ENCODE measurements around the gene S100A16.

Gene S100A16

DNA sequence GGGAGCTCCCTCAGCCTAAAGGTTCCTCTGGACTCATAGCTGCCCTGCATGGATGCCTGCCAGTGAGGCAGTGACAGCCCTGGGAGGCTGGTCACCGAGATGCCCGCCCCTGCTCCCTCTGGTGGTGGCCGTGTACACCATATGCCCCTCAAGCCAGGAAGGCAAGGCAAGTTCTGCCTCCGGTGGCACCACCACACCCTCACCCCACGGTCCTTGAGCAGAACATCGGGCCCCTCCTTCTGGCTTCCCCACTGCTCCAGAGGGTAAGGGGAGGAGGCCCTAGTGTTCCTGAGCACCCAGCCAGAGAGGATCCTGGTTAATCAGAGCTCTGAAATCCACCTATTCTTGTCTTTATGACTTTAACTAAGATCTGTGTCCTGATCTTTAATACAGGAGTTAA, 4.7 kb upstream of the S100A16 start:
- TF ChIP-seq, protein P1, sequence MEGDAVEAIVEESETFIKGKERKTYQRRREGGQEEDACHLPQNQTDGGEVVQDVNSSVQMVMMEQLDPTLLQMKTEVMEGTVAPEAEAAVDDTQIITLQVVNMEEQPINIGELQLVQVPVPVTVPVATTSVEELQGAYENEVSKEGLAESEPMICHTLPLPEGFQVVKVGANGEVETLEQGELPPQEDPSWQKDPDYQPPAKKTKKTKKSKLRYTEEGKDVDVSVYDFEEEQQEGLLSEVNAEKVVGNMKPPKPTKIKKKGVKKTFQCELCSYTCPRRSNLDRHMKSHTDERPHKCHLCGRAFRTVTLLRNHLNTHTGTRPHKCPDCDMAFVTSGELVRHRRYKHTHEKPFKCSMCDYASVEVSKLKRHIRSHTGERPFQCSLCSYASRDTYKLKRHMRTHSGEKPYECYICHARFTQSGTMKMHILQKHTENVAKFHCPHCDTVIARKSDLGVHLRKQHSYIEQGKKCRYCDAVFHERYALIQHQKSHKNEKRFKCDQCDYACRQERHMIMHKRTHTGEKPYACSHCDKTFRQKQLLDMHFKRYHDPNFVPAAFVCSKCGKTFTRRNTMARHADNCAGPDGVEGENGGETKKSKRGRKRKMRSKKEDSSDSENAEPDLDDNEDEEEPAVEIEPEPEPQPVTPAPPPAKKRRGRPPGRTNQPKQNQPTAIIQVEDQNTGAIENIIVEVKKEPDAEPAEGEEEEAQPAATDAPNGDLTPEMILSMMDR (IDR thresholded peaks at IDR 0.05): peak; percentile 36
- Histone ChIP-seq H3K4me3 (no peak overlapping the region), H3K27ac (peak overlapping the region in 1 of 2 donors; percentile 67)
- peak; percentile 91 for DNase-seq (ENCODE audit: low spot score)

DNA sequence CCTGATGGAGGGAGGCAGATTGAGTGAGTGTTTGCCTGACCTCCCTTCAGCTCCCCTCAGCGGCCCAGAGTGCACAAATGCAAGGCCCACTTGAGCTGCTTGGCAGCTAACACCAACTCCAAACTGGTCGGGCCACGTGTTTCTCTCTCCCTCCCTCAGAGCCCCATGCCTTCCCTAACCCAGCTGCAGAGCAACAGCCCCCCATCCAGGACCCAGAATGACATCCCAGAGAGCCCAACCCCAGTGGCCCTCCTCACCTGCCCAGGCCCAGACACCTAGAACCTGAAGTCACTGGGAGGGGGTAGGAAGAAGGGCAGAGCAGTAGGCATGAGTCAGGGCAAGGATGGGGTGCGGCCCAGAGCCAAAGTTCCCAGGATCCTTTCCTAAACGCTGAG, 4.0 kb upstream of the S100A16 start:
- DNase-seq (ENCODE audit: low spot score): no peak
- H3K4me3 ChIP-seq: no peak overlapping the region
- peak overlapping the region in 1 of 2 donors; percentile 67 for H3K27ac ChIP-seq
- TF ChIP-seq, protein P1 (IDR thresholded peaks at IDR 0.05): no peak

DNA sequence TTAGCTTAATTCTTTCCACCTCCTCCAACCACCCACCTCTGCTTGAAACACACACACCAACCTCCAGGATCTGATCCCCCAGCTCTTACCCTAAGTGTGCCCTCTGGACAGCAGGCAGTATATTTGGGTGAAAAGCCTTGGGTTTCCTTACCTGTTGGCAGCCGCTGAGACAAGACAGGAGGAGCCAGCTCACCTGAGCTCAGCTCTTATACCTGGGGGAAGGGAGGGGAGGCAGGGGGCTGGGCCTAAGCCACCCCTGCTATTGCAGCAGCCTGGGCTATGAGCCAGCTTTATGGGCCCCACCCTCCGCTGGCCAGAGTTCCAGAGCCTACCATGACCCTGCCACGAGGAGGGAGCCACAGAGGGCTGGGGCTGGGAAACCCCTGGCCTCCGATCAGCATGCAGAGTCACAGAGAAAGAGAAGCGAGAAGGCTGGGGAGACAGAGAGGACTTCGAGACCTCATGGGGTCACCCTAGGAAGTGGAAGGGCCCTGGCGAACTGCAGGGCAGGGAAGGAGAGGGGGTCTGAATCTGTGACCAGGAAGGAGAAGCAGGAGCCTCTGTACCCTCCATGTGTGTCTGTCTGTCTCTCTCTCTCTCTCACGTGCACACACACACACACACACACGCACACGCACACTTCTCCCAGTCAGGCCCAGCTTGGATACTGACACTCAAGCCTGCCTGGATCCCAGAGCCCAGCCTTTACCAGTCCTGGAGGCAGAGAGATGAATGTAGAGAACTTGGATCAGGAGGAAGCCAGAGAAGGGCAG, 3.4 kb upstream of the S100A16 start, which contains the start of gene S100A14:
TSS of gene S100A14 (minus strand) at position 182 of the 773 bp plus-strand sequence. CDS start 467 bp downstream, outside the sequence.
- TF ChIP-seq, protein P1 (IDR thresholded peaks at IDR 0.05): no peak
- no peak for DNase-seq (ENCODE audit: low spot score)
- Histone ChIP-seq H3K4me3 (no peak within 1 kb of the TSS), H3K27ac (peak within 1 kb of the TSS in 1 of 2 donors; percentile 67)

DNA sequence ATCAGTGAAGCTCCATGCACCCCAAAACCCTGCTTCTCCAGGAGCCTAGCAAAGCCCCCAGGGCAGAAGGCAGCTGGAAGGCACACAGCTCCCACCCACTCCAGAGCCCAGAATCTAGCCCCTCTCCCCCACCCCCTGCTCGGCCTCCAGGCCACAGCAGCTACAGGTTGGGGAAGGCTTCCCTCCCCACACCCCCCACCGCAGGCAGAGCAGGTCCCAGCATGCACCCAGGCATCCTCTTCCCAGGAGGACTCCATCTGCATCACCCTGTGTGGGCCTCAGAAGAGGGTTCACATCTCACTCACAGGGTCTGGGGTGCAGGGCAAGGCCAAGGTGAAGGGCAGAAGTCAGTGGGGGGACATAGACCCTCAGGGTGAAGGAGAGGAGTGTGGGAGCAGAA, 2.5 kb upstream of the S100A16 start:
- no peak overlapping the region for H3K27ac ChIP-seq

DNA sequence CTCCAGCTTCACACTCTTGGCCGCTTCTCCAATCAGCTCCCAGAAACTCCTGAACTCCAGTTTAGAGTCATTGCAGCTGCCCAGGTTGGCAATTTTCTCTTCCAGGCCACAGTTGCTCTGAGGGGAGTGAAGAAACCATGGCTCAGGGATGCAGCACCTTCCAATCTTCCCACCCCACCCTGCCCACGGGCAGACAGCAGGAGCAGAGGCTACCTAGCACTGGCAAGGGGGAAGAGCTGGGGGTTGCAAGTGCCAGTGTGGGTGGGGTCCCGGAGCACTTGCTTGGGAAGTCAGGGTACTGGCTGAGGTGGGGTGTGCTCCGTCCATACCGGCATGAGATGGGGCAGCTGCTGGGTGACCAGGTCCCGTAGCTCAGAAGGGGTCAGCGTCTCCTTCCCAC, 2.0 kb upstream of the S100A16 start:
- no peak for DNase-seq (ENCODE audit: low spot score)
- TF ChIP-seq, protein P1 (IDR thresholded peaks at IDR 0.05): no peak
- Histone ChIP-seq H3K27ac (peak overlapping the region in 1 of 2 donors; percentile 44), H3K4me3 (no peak overlapping the region)

More for the DNA sequence above, 2.5 kb upstream of the S100A16 start:
- TF ChIP-seq, protein P1 (IDR thresholded peaks at IDR 0.05): no peak
- H3K4me3 ChIP-seq: no peak overlapping the region
- no peak for DNase-seq (ENCODE audit: low spot score)

DNA sequence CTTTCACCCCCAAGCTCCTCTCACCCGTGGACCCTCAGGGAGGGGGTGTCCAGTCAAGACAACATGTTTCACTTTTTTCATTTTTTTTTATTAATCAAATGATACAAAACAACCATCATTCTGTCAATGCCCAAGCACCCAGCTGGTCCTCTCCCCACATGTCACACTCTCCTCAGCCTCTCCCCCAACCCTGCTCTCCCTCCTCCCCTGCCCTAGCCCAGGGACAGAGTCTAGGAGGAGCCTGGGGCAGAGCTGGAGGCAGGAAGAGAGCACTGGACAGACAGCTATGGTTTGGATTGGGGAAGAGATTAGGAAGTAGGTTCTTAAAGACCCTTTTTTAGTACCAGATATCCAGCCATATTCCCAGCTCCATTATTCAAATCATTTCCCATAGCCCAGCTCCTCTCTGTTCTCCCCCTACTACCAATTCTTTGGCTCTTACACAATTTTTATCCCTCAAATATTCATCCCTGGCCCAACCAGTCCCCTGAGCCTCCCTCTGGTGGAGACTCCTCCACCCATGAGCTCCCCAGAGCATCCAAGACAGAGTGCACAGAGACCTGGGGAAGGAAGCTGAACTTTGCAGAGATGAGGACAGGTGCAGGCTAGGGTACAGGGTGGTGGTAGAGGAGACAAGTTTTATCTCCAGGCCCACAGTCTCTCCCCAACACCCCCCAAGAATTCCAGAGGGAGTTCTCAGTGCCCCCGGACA, 1.4 kb upstream of the S100A16 start:
- no peak for DNase-seq (ENCODE audit: low spot score)
- H3K27ac ChIP-seq: peak overlapping the region in 1 of 2 donors; percentile 97
- TF ChIP-seq, protein P1 (IDR thresholded peaks at IDR 0.05): no peak
- no peak overlapping the region for H3K4me3 ChIP-seq

Measured in coronary artery (tissue), 2 donors.